ENCODE data around the gene REEP3. TPM values are rescaled to one million over a fixed set of nuclear protein-coding genes. Genes with fewer than 3 reads are reported as not detected.

Gene REEP3
- total and polyA plus RNA-seq, 7 experiments from 2014 or later = 1.6 to 21.6 (median 8.1) TPM

DNA sequence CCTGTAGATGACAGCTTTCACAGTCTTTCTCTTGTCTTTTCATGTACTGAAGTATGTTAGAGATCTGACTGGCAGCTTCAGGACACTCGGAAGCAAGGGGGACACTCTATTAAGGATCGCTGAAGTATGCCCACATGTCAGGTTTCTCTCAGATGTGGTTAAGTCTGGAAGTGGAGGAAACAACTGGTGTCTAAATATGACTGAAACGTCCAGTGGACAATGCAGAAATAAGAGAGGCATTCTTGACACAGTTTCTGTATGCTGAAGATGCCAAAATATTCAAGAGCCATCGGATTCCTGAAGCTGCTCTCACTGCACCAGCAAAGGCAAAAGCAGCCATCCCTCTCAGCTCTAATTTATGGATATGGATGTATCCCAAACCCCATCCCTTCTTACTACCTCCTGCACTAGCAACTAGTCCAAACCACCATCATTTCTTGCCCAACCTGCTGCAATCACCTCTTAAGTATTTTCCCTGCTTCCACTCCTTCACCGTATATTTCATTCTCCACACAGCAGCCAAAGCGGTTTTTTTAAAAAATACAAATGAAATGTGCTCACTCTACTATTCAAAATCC, 113.4 kb downstream of the REEP3 start:
- Histone ChIP-seq H3K27me3 (ENCODE audit: control insufficient read depth in 2 of 2, insufficient read depth in 2 of 2, low read length in 2 of 2) (no peaks in the 10 kb centered on the region), H3K9me3 (ENCODE audit: control insufficient read depth in 2 of 3, low read length in 3 of 3) (no peaks in the 10 kb centered on the region), H3K36me3 (ENCODE audit: control insufficient read depth in 2 of 3, insufficient read depth in 3 of 3, low read length in 3 of 3) (no peaks in the 10 kb centered on the region), H3K4me3 (ENCODE audit: low read length) (no peak overlapping the region), H3K27ac (ENCODE audit: low read depth, low read length) (no peak overlapping the region), H3K4me1 (ENCODE audit: control insufficient read depth in 2 of 2, insufficient read depth in 2 of 2, low read length in 2 of 2) (peaks cover 0 to 3% of the 10 kb centered on the region in 2 donors)
- Mint-ChIP-seq H3K4me3 (no peak overlapping the region), H3K36me3 (no peaks in the 10 kb centered on the region), H3K4me1 (peaks cover under 1 to 20% (median 4%) of the 10 kb centered on the region in 7 donors), H3K27me3 (peaks cover 0 to 5% (median 4%) of the 10 kb centered on the region in 5 donors), H3K27ac (peak overlapping the region in 1 of 9 donors; percentile 33), H3K9me3 (no peaks in the 10 kb centered on the region)
- ATAC-seq (no peak), DNase-seq (no peak)
- ChIA-PET CTCF (interaction anchor here (1.2 to 1.5 kb wide), 2 partner anchors 17 to 467 kb away, joined by 3 read pairs; no protein-coding TSS in a partner anchor), POLR2A (no interaction called here)
- intact Hi-C loops (cut with micrococcal nuclease) = loop anchor here in 1 of 2 donors (5.0 kb wide), 1 partner anchor 1882 kb away; no protein-coding TSS in a partner anchor

DNA sequence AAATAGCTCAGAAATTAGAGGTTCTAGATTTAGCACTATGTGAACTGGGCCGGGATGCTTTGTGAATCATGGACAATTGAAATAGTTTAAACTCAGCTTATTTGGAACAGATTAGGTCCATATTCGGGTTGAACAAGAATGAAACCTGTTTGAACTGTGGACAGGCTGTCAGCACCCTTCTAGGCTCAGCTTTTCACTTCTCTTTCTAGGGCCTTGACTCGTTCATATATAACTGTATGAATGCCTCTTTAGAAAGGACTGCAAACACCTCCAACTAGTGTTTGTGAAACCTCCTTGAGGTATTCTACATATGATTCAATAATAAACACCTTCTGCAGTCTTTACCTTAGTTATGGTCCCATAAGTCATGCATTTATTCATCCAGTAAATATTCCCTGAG, 115.6 kb downstream of the REEP3 start:
- Mint-ChIP-seq H3K36me3 (no peaks in the 10 kb centered on the region), H3K27ac (no peak overlapping the region), H3K4me1 (peaks cover 0 to 10% (median 3%) of the 10 kb centered on the region in 7 donors), H3K9me3 (no peaks in the 10 kb centered on the region), H3K4me3 (no peak overlapping the region), H3K27me3 (peaks cover 0 to 5% (median 4%) of the 10 kb centered on the region in 5 donors)
- Histone ChIP-seq H3K27me3 (ENCODE audit: control insufficient read depth in 2 of 2, insufficient read depth in 2 of 2, low read length in 2 of 2) (no peaks in the 10 kb centered on the region), H3K4me3 (ENCODE audit: low read length) (no peak overlapping the region), H3K27ac (ENCODE audit: low read depth, low read length) (no peak overlapping the region), H3K36me3 (ENCODE audit: control insufficient read depth in 2 of 3, insufficient read depth in 3 of 3, low read length in 3 of 3) (no peaks in the 10 kb centered on the region), H3K4me1 (ENCODE audit: control insufficient read depth in 2 of 2, insufficient read depth in 2 of 2, low read length in 2 of 2) (no peaks in the 10 kb centered on the region), H3K9me3 (ENCODE audit: control insufficient read depth in 2 of 3, low read length in 3 of 3) (no peaks in the 10 kb centered on the region)
- no peak for ATAC-seq
- POLR2A ChIA-PET = interaction anchor here (0.7 kb wide), 1 partner anchor 322 kb away, joined by 3 read pairs; no protein-coding TSS in a partner anchor
- intact Hi-C loops (cut with micrococcal nuclease) = no loop called here
- CTCF ChIA-PET = interaction anchor here (0.8 to 0.9 kb wide), 2 partner anchors 9 to 83 kb away, joined by 3 read pairs; no protein-coding TSS in a partner anchor
- DNase-seq = no peak

DNA sequence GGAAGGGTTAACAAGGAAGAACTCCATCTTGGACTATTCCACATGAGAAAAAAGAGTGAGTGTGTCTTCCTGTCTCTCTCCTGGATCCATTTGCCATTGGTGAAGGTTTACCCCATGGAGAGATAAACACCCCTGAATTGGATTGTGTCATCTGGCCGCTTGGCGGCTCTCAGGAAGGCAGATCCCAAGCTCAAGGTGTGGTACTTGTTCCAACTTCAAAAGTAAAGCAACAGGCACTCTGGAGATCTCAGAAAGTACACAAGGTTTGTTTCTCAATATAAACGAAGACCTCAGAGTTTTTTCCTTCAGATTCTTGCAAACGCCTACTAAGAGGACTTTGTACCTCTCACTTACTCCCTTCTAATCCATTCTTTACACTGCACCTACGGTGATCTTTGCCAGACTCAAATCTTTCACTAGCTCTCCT, 116.7 kb downstream of the REEP3 start:
- no peak overlapping the region for H3K27ac ChIP-seq (ENCODE audit: low read depth, low read length)
- H3K4me3 ChIP-seq (ENCODE audit: low read length) = no peak overlapping the region
- H3K36me3 ChIP-seq (ENCODE audit: control insufficient read depth in 2 of 3, insufficient read depth in 3 of 3, low read length in 3 of 3) = no peaks in the 10 kb centered on the region
- no peaks in the 10 kb centered on the region for H3K4me1 ChIP-seq (ENCODE audit: control insufficient read depth in 2 of 2, insufficient read depth in 2 of 2, low read length in 2 of 2)
- H3K4me1 Mint-ChIP-seq = peaks cover 0 to 6% (median 0%) of the 10 kb centered on the region in 7 donors
- no peak for DNase-seq
- ChIA-PET POLR2A (no interaction called here), CTCF (interaction anchor here (0.9 to 1.1 kb wide), 2 partner anchors 9 to 11 kb away, joined by 3 to 5 read pairs; no protein-coding TSS in a partner anchor)
- H3K27me3 ChIP-seq (ENCODE audit: control insufficient read depth in 2 of 2, insufficient read depth in 2 of 2, low read length in 2 of 2) = no peaks in the 10 kb centered on the region
- H3K27ac Mint-ChIP-seq = no peak overlapping the region
- no peak for ATAC-seq
- H3K9me3 ChIP-seq (ENCODE audit: control insufficient read depth in 2 of 3, low read length in 3 of 3) = no peaks in the 10 kb centered on the region
- H3K36me3 Mint-ChIP-seq = no peaks in the 10 kb centered on the region
- H3K4me3 Mint-ChIP-seq = no peak overlapping the region
- H3K27me3 Mint-ChIP-seq = peaks cover 0 to 5% (median 4%) of the 10 kb centered on the region in 5 donors
- H3K9me3 Mint-ChIP-seq = no peaks in the 10 kb centered on the region
- intact Hi-C loops (cut with micrococcal nuclease) = no loop called here

DNA sequence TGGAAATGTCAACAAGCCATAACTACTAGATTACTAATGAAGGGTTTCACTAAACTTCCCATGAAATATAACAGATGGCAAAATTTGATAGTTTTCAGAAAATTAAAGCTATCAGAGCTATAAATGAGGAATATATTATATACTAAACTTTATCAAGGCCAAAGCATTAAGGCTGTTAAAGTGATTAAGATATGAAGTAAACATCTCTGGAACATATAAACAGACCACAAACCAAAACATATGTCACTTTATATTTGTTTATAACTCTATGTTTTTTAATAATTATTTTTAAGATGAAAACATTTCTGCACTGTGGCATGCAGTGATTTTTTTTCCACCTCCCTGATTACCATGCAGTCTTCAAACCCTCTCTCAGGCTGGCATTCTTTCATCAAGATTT, 120.2 kb downstream of the REEP3 start:
- Histone ChIP-seq H3K36me3 (ENCODE audit: control insufficient read depth in 2 of 3, insufficient read depth in 3 of 3, low read length in 3 of 3) (no peaks in the 10 kb centered on the region), H3K9me3 (ENCODE audit: control insufficient read depth in 2 of 3, low read length in 3 of 3) (no peaks in the 10 kb centered on the region), H3K27me3 (ENCODE audit: control insufficient read depth in 2 of 2, insufficient read depth in 2 of 2, low read length in 2 of 2) (no peaks in the 10 kb centered on the region), H3K4me1 (ENCODE audit: control insufficient read depth in 2 of 2, insufficient read depth in 2 of 2, low read length in 2 of 2) (no peaks in the 10 kb centered on the region), H3K4me3 (ENCODE audit: low read length) (no peak overlapping the region), H3K27ac (ENCODE audit: low read depth, low read length) (no peak overlapping the region)
- ATAC-seq (no peak), DNase-seq (no peak)
- no peaks in the 10 kb centered on the region for H3K9me3 Mint-ChIP-seq
- H3K4me1 Mint-ChIP-seq = peaks cover 0 to 3% (median 0%) of the 10 kb centered on the region in 7 donors
- H3K27me3 Mint-ChIP-seq = peaks cover 0 to 6% (median 4%) of the 10 kb centered on the region in 5 donors
- no peak overlapping the region for H3K27ac Mint-ChIP-seq
- H3K36me3 Mint-ChIP-seq = no peaks in the 10 kb centered on the region
- POLR2A ChIA-PET = no interaction called here
- intact Hi-C loops (cut with micrococcal nuclease) = no loop called here
- no peak overlapping the region for H3K4me3 Mint-ChIP-seq
- CTCF ChIA-PET = interaction anchor here (1.2 kb wide), 1 partner anchor 11 kb away, joined by 3 read pairs; no protein-coding TSS in a partner anchor

DNA sequence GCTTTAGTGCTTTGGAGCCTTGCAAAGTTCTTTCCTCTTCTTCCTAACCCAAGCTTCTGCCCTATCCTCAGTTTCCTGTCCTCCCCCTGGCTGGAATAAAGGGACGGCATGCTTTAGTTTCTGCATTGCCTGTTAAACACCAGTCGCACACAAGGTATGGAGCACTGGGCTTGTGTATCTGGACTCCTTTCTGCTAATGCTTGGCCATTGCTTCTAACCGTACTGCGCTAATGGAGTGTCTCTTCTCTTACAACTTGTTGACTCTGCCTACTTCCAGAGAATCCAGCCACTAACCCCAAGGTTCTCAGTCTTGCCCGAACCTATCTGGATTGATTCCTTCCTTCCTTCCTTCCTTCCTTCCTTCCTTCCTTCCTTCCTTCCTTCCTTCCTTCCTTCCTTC, 120.6 kb downstream of the REEP3 start:
- Histone ChIP-seq H3K36me3 (ENCODE audit: control insufficient read depth in 2 of 3, insufficient read depth in 3 of 3, low read length in 3 of 3) (no peaks in the 10 kb centered on the region), H3K27ac (ENCODE audit: low read depth, low read length) (no peak overlapping the region), H3K4me3 (ENCODE audit: low read length) (no peak overlapping the region), H3K4me1 (ENCODE audit: control insufficient read depth in 2 of 2, insufficient read depth in 2 of 2, low read length in 2 of 2) (no peaks in the 10 kb centered on the region), H3K9me3 (ENCODE audit: control insufficient read depth in 2 of 3, low read length in 3 of 3) (no peaks in the 10 kb centered on the region), H3K27me3 (ENCODE audit: control insufficient read depth in 2 of 2, insufficient read depth in 2 of 2, low read length in 2 of 2) (no peaks in the 10 kb centered on the region)
- ChIA-PET POLR2A (no interaction called here), CTCF (interaction anchor here (1.2 kb wide), 1 partner anchor 11 kb away, joined by 3 read pairs; no protein-coding TSS in a partner anchor)
- intact Hi-C loops (cut with micrococcal nuclease) = no loop called here
- no peak for ATAC-seq
- no peak for DNase-seq
- Mint-ChIP-seq H3K9me3 (no peaks in the 10 kb centered on the region), H3K27ac (no peak overlapping the region), H3K4me3 (no peak overlapping the region), H3K36me3 (no peaks in the 10 kb centered on the region), H3K4me1 (peaks cover 0 to 3% (median 0%) of the 10 kb centered on the region in 7 donors), H3K27me3 (peaks cover 0 to 6% (median 4%) of the 10 kb centered on the region in 5 donors)

DNA sequence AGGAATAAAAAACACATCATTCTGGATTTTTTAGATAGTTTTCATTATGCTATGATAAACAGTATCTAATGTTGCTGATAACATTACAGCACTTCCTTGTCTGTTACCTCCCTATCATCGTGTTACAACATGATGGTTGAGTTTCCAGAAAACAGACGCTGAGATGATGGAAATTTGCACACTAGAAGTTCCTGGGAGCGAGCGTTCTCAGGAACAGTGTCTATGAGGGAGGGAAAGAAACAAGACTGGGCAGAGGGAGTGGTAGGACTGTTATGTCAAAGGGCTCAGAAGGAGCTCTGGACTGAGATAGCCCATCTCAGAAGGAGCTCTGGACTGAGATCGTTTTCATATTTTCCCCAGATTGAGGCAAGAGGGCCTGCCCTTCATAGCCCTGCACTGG, 121.6 kb downstream of the REEP3 start:
- CTCF ChIA-PET = no interaction called here
- Mint-ChIP-seq H3K36me3 (no peaks in the 10 kb centered on the region), H3K27ac (no peak overlapping the region)

More for the DNA sequence above, 121.6 kb downstream of the REEP3 start:
- ATAC-seq (no peak), DNase-seq (no peak)
- Histone ChIP-seq H3K9me3 (ENCODE audit: control insufficient read depth in 2 of 3, low read length in 3 of 3) (no peaks in the 10 kb centered on the region), H3K36me3 (ENCODE audit: control insufficient read depth in 2 of 3, insufficient read depth in 3 of 3, low read length in 3 of 3) (no peaks in the 10 kb centered on the region), H3K4me3 (ENCODE audit: low read length) (no peak overlapping the region), H3K27me3 (ENCODE audit: control insufficient read depth in 2 of 2, insufficient read depth in 2 of 2, low read length in 2 of 2) (no peaks in the 10 kb centered on the region), H3K27ac (ENCODE audit: low read depth, low read length) (no peak overlapping the region), H3K4me1 (ENCODE audit: control insufficient read depth in 2 of 2, insufficient read depth in 2 of 2, low read length in 2 of 2) (no peaks in the 10 kb centered on the region)
- Mint-ChIP-seq H3K27me3 (peaks cover 0 to 8% (median 4%) of the 10 kb centered on the region in 5 donors), H3K4me1 (peaks cover 0 to 3% (median 0%) of the 10 kb centered on the region in 7 donors), H3K4me3 (no peak overlapping the region), H3K9me3 (no peaks in the 10 kb centered on the region)
- intact Hi-C loops (cut with micrococcal nuclease) = no loop called here
- POLR2A ChIA-PET = no interaction called here
